ENCODE data around the gene OFD1. TPM values are rescaled to one million over a fixed set of nuclear protein-coding genes. Genes with fewer than 3 reads are reported as not detected.

Gene OFD1
- total RNA-seq, 1 donor from 2014 or later = 50.8 TPM

GRCh38 chrX:13791559-13791958, 57.0 kb downstream of the OFD1 start:
- no peaks in the 10 kb centered on the region for H3K36me3 Mint-ChIP-seq
- no peak overlapping the region for H3K27ac Mint-ChIP-seq
- no peak overlapping the region for H3K4me3 Mint-ChIP-seq
- peaks cover 7% of the 10 kb centered on the region for H3K9me3 Mint-ChIP-seq
- no peak for TF ChIP-seq CTCF (IDR thresholded peaks at IDR 0.05; ENCODE audit: unreplicated experiment)
- DNase-seq (ENCODE audit: low spot score in 2 of 2, unreplicated experiment in 2 of 2) = no peak
- H3K27me3 Mint-ChIP-seq (ENCODE audit: low read depth) = no peaks in the 10 kb centered on the region
- H3K4me1 Mint-ChIP-seq = peaks cover under 1% of the 10 kb centered on the region

- peaks cover 19% of the 10 kb centered on the region for H3K9me3 Mint-ChIP-seq
- DNase-seq (ENCODE audit: low spot score in 2 of 2, unreplicated experiment in 2 of 2) = no peak
- H3K27ac Mint-ChIP-seq = no peak overlapping the region
- TF ChIP-seq CTCF (IDR thresholded peaks at IDR 0.05; ENCODE audit: unreplicated experiment) = no peak
- no peak overlapping the region for H3K4me3 Mint-ChIP-seq
- H3K4me1 Mint-ChIP-seq = no peaks in the 10 kb centered on the region
- no peaks in the 10 kb centered on the region for H3K36me3 Mint-ChIP-seq
- H3K27me3 Mint-ChIP-seq (ENCODE audit: low read depth) = no peaks in the 10 kb centered on the region
Measured at GRCh38 chrX:13793897-13794296, 59.3 kb downstream of the OFD1 start.

- no peaks in the 10 kb centered on the region for H3K36me3 Mint-ChIP-seq
- no peak for TF ChIP-seq CTCF (IDR thresholded peaks at IDR 0.05; ENCODE audit: unreplicated experiment)
- H3K27ac Mint-ChIP-seq = no peak overlapping the region
- no peak overlapping the region for H3K4me3 Mint-ChIP-seq
- no peaks in the 10 kb centered on the region for H3K27me3 Mint-ChIP-seq (ENCODE audit: low read depth)
- H3K4me1 Mint-ChIP-seq = no peaks in the 10 kb centered on the region
- H3K9me3 Mint-ChIP-seq = peaks cover 19% of the 10 kb centered on the region
- DNase-seq (ENCODE audit: low spot score in 2 of 2, unreplicated experiment in 2 of 2) = no peak
Measured at GRCh38 chrX:13794417-13794816, 59.9 kb downstream of the OFD1 start.

- H3K9me3 Mint-ChIP-seq = peaks cover 41% of the 10 kb centered on the region
Measured at GRCh38 chrX:13797512-13797911, 63.0 kb downstream of the OFD1 start.

GRCh38 chrX:13798184-13798583, 63.6 kb downstream of the OFD1 start:
- TF ChIP-seq CTCF (IDR thresholded peaks at IDR 0.05; ENCODE audit: unreplicated experiment) = no peak
- Mint-ChIP-seq H3K4me1 (no peaks in the 10 kb centered on the region), H3K4me3 (no peak overlapping the region), H3K9me3 (peaks cover 39% of the 10 kb centered on the region), H3K27me3 (ENCODE audit: low read depth) (no peaks in the 10 kb centered on the region), H3K27ac (no peak overlapping the region), H3K36me3 (no peaks in the 10 kb centered on the region)
- DNase-seq (ENCODE audit: low spot score in 2 of 2, unreplicated experiment in 2 of 2) = no peak

More at GRCh38 chrX:13797512-13797911, 63.0 kb downstream of the OFD1 start:
- Mint-ChIP-seq H3K27ac (no peak overlapping the region), H3K4me1 (no peaks in the 10 kb centered on the region), H3K4me3 (no peak overlapping the region), H3K27me3 (ENCODE audit: low read depth) (no peaks in the 10 kb centered on the region), H3K36me3 (no peaks in the 10 kb centered on the region)
- no peak for TF ChIP-seq CTCF (IDR thresholded peaks at IDR 0.05; ENCODE audit: unreplicated experiment)
- no peak for DNase-seq (ENCODE audit: low spot score in 2 of 2, unreplicated experiment in 2 of 2)

GRCh38 chrX:13803116-13803515, 68.6 kb downstream of the OFD1 start:
- peaks cover 40% of the 10 kb centered on the region for H3K9me3 Mint-ChIP-seq
- no peaks in the 10 kb centered on the region for H3K27me3 Mint-ChIP-seq (ENCODE audit: low read depth)
- no peak overlapping the region for H3K4me3 Mint-ChIP-seq
- no peak for TF ChIP-seq CTCF (IDR thresholded peaks at IDR 0.05; ENCODE audit: unreplicated experiment)
- DNase-seq (ENCODE audit: low spot score in 2 of 2, unreplicated experiment in 2 of 2) = no peak
- peaks cover 2% of the 10 kb centered on the region for H3K36me3 Mint-ChIP-seq
- H3K27ac Mint-ChIP-seq = no peak overlapping the region
- peaks cover 5% of the 10 kb centered on the region for H3K4me1 Mint-ChIP-seq
